ENCODE measurements around the gene HMGCL.
"Not testable (repeated sequence)": the region's sequence is repeated elsewhere in the genome, so short reads cannot be mapped to it uniquely, and the experiment has no call there.

The HMGCL gene

GRCh38 chr1:23798662-23799142, 26.5 kb downstream of the HMGCL start:
- DNase-seq (ENCODE audit: low read depth in 2 of 2), result no peak

- DNase-seq (ENCODE audit: low read depth in 2 of 2), result no peak
Observed at GRCh38 chr1:23797478-23798448, 27.5 kb downstream of the HMGCL start.

GRCh38 chr1:23796466-23797271, 28.6 kb downstream of the HMGCL start:
- DNase-seq (ENCODE audit: low read depth in 2 of 2), result no peak

GRCh38 chr1:23795676-23796465, 29.4 kb downstream of the HMGCL start:
- no peak for DNase-seq (ENCODE audit: low read depth in 2 of 2)

GRCh38 chr1:23794732-23795182, 30.5 kb downstream of the HMGCL start:
- DNase-seq (ENCODE audit: low read depth in 2 of 2), result not testable (repeated sequence)

- DNase-seq (ENCODE audit: low read depth in 2 of 2), result no peak
Observed at GRCh38 chr1:23793861-23794731, 31.1 kb downstream of the HMGCL start.

GRCh38 chr1:23793018-23793781, 32.0 kb downstream of the HMGCL start:
- DNase-seq (ENCODE audit: low read depth in 2 of 2), result no peak

- DNase-seq (ENCODE audit: low read depth in 2 of 2), result no peak
Observed at GRCh38 chr1:23792151-23792945, 32.9 kb downstream of the HMGCL start.

- no peak for DNase-seq (ENCODE audit: low read depth in 2 of 2)
Observed at GRCh38 chr1:23791516-23792047, 33.6 kb downstream of the HMGCL start.

- peak; percentile 53 to 74 for DNase-seq (ENCODE audit: low read depth in 2 of 2)
Observed at GRCh38 chr1:23790696-23791515, 34.3 kb downstream of the HMGCL start, which contains the start of gene LYPLA2. LYPLA2 (plus strand) TSS chr1:23791145; CDS start chr1:23792683, 1,538 bp downstream.

- no peak for DNase-seq (ENCODE audit: low read depth in 2 of 2)
Observed at GRCh38 chr1:23788695-23789094, 36.5 kb downstream of the HMGCL start.

GRCh38 chr1:23787701-23788100, 37.5 kb downstream of the HMGCL start:
- no peak for DNase-seq (ENCODE audit: low read depth in 2 of 2)

- DNase-seq (ENCODE audit: low read depth in 2 of 2), result no peak
Observed at GRCh38 chr1:23784846-23785245, 40.4 kb downstream of the HMGCL start.

GRCh38 chr1:23783141-23783540, 42.1 kb downstream of the HMGCL start:
- not testable (repeated sequence) for DNase-seq (ENCODE audit: low read depth in 2 of 2)

GRCh38 chr1:23779826-23780371, 45.3 kb downstream of the HMGCL start:
- no peak for DNase-seq (ENCODE audit: low read depth in 2 of 2)

- DNase-seq (ENCODE audit: low read depth in 2 of 2), result peak; percentile 48 to 56
Observed at GRCh38 chr1:23777979-23778814, 47.0 kb downstream of the HMGCL start, which contains the start of gene PITHD1. PITHD1 (plus strand) TSS chr1:23778418; CDS start chr1:23778516, 98 bp downstream.

All from stimulated activated CD4-positive, alpha-beta T cell treated with anti-CD3 and anti-CD28 coated beads, Interleukin-1b, Interleukin-23, amount 100 ng/mL, for 1 hour (primary cell).